Endothelial cell of umbilical vein (primary cell): ENCODE measurements around the gene EFHD2. TPM values are rescaled to one million over a fixed set of nuclear protein-coding genes. Genes with fewer than 3 reads are reported as not detected.

ENCODE experiments used
- BruUV-seq: library from RNA; stranded (reverse); fragments of 400-500 nt; replicated peaks from 2 replicates; lab custom pipeline; 2021; lab: Mats Ljungman, UMichigan
- CTCF ChIA-PET: fragments of 300-600, 350-600 bp; sonication (Branson Sonifier 250); formaldehyde crosslinking; loops from one replicate; lab custom pipeline; 2021; ENCODE audit warnings: antibody characterized with exemption, inconsistent platforms; lab: Charles Lee
- POLR2A ChIA-PET: fragments of 300-600, 350-600 bp; sonication (Branson Sonifier 250); formaldehyde crosslinking; loops from one replicate; lab custom pipeline; 2021; ENCODE audit warnings: antibody characterized with exemption, inconsistent platforms; lab: Charles Lee
- DNase-seq: peaks from one replicate; pipeline ENCODE4 v3.0.0-alpha.2; 2011; ENCODE audit warnings: low read depth, low spot score
- FAIRE-seq: peaks from 2 replicates; lab custom pipeline; 2011; peaks lifted over from hg19 to GRCh38; lab: Jason Lieb, UNC
- H2AFZ ChIP-seq: 2 replicates; pipeline ENCODE4 v1.6.0; 2012; ENCODE audit warnings: low read depth, low read length, control low read depth, inconsistent platforms
- H3K27ac ChIP-seq: 2 replicates; pipeline ENCODE4 v1.5.1; 2011; ENCODE audit warnings: low read depth, mild to moderate bottlenecking, control low read depth, low read length, moderate library complexity; ENCODE audit not compliant: insufficient read depth
- H3K27me3 ChIP-seq, 2 experiments: 2 replicates each; pipeline versions ENCODE4 v1.6.0 to v1.6.1; 2011; ENCODE audit warnings: low read length in 2 of 2, mixed read lengths in 1 of 2; ENCODE audit not compliant: control insufficient read depth in 2 of 2, insufficient read depth in 2 of 2
- H3K36me3 ChIP-seq, 2 experiments: 2 replicates in 1 of 2; 3 replicates in 1 of 2; pipeline ENCODE4 v1.5.1; 2011; ENCODE audit warnings: low read length in 2 of 2, mild to moderate bottlenecking in 1 of 2, moderate library complexity in 1 of 2; ENCODE audit not compliant: control insufficient read depth in 2 of 2, insufficient read depth in 2 of 2; ENCODE audit errors: extremely low read depth in 1 of 2
- H3K4me1 ChIP-seq: 3 replicates; pipeline ENCODE4 v1.5.1; 2011; ENCODE audit warnings: mild to moderate bottlenecking, low read length; ENCODE audit not compliant: control insufficient read depth, insufficient read depth; ENCODE audit errors: extremely low read depth
- H3K4me2 ChIP-seq: 2 replicates; pipeline ENCODE4 v1.6.1; 2011; ENCODE audit warnings: low read length, control low read depth, mixed read lengths; ENCODE audit not compliant: insufficient read depth
- H3K4me3 ChIP-seq, 3 experiments: fragments of 200-600 bp in 1 of 3; sonication (generic), shearing (Covaris generic) in 1 of 3; replicated peaks in 1 of 3; 2 replicates each; pipeline ENCODE4 v1.5.1; 2011 to 2016; ENCODE audit warnings: control low read depth in 3 of 3, low read length in 3 of 3, mild to moderate bottlenecking in 2 of 3, inconsistent platforms in 1 of 3, low read depth in 1 of 3, moderate library complexity in 1 of 3; ENCODE audit not compliant: insufficient read depth in 1 of 3
- H3K79me2 ChIP-seq: 2 replicates; pipeline ENCODE4 v1.6.0; 2012; ENCODE audit warnings: low read length, inconsistent platforms; ENCODE audit not compliant: control insufficient read depth, insufficient read depth
- H3K9ac ChIP-seq: replicated peaks from 2 replicates; pipeline ENCODE3; 2011; ENCODE audit warnings: low read length, control low read depth; ENCODE audit not compliant: insufficient read depth; ENCODE audit errors: extremely low read depth
- H3K9me1 ChIP-seq: replicated peaks from 3 replicates; pipeline ENCODE4 v1.6.0; 2011; ENCODE audit warnings: mild to moderate bottlenecking, low read length; ENCODE audit not compliant: control insufficient read depth, insufficient read depth; ENCODE audit errors: extremely low read depth
- H3K9me3 ChIP-seq: replicated peaks from 2 replicates; pipeline ENCODE4 v1.5.1; 2012; ENCODE audit warnings: low read length, inconsistent platforms; ENCODE audit not compliant: control insufficient read depth, insufficient read depth
- H4K20me1 ChIP-seq: replicated peaks from 2 replicates; pipeline ENCODE3; 2011; ENCODE audit warnings: mild to moderate bottlenecking, low read length; ENCODE audit not compliant: control insufficient read depth, insufficient read depth; ENCODE audit errors: extremely low read depth
- CTCF ChIP-seq, 2 donors: IDR thresholded peaks; 1 replicate in 1 of 2; 2 replicates in 1 of 2; pipeline ENCODE4 v1.5.1; 2011; ENCODE audit warnings: low read length in 2 of 2, mild to moderate bottlenecking in 2 of 2, moderate library complexity in 2 of 2, control low read depth in 1 of 2, inconsistent platforms in 1 of 2, low read depth in 1 of 2; ENCODE audit not compliant: insufficient read depth in 1 of 2; ENCODE audit errors: extremely low read depth in 1 of 2
- EZH2 ChIP-seq: IDR thresholded peaks from 2 replicates; pipeline ENCODE4 v1.6.1; 2012; ENCODE audit warnings: borderline replicate concordance, low read depth, mild to moderate bottlenecking, moderate library complexity, low read length, inconsistent platforms; ENCODE audit not compliant: severe bottlenecking
- FOS ChIP-seq: IDR thresholded peaks from 2 replicates; pipeline ENCODE4 v1.6.1; 2011; ENCODE audit warnings: mild to moderate bottlenecking, low read length, moderate library complexity, borderline replicate concordance; ENCODE audit not compliant: insufficient read depth
- GATA2 ChIP-seq: IDR thresholded peaks from 2 replicates; pipeline ENCODE4 v1.7.0; 2011; ENCODE audit warnings: low read depth, mild to moderate bottlenecking, moderate library complexity, mixed read lengths, low read length; ENCODE audit not compliant: insufficient read length, insufficient read depth
- JUN ChIP-seq: IDR thresholded peaks from 2 replicates; pipeline ENCODE4 v1.6.1; 2011; ENCODE audit warnings: borderline replicate concordance, low read depth; ENCODE audit not compliant: insufficient read length, insufficient read depth
- MAX ChIP-seq: IDR thresholded peaks from 2 replicates; pipeline ENCODE4 v1.6.1; 2011; ENCODE audit not compliant: insufficient read depth, insufficient read length
- MYC ChIP-seq: IDR thresholded peaks from one replicate; pipeline ENCODE4 v1.6.1; 2011; ENCODE audit warnings: mild to moderate bottlenecking, low read depth, low read length
- POLR2A ChIP-seq: IDR thresholded peaks from 2 replicates; pipeline ENCODE4 v1.6.1; 2012; ENCODE audit warnings: low read depth, mild to moderate bottlenecking, control low read depth, low read length
- POLR2AphosphoS5 ChIP-seq: IDR thresholded peaks from 2 replicates; pipeline ENCODE4 v1.6.1; 2012; ENCODE audit warnings: low read depth, mild to moderate bottlenecking, control low read depth, low read length, moderate library complexity; ENCODE audit not compliant: insufficient read depth
- dilution Hi-C: fragments of 300-500 bp; cut with MboI; formaldehyde crosslinking; loops from one replicate; pipeline ENCODE4 v1.15.0; 2019; ENCODE audit warnings: low sequenced_read_pairs; ENCODE audit not compliant: extremely low pct_ligation_motif_present
- intact Hi-C: fragments of 100-400 bp; cut with micrococcal nuclease; formaldehyde crosslinking; loops from one replicate; pipeline ENCODE4 v1.10.0; 2022
- polyA plus RNA-seq, 4 experiments: library from polyadenylated mRNA; depleted of rRNA in 3 of 4; stranded (reverse) in 3 of 4; unstranded in 1 of 4; fragments of >200 nt; gene quantifications; 2 replicates each; pipeline versions ENCODE4 v1.2.1 to v1.2.3, GENCODE V29; 2011 to 2012; ENCODE audit warnings: missing spikeins in 1 of 4
- total RNA-seq: library from RNA; stranded (reverse); gene quantifications from 2 replicates; pipeline ENCODE4 v1.2.3, GENCODE V29; 2021

EFHD2 gene
- total and polyA plus RNA-seq, 2 donors (not counting 3 experiments of a cell fraction or from before 2014, with no cell fraction given): 50.2 to 73.5 TPM

GRCh38 chr1:15403962-15404580 lies 5.6 kb upstream of the EFHD2 start:
- Histone ChIP-seq H3K9me3 (peaks cover 2% of the 10 kb centered on the region), H3K9ac (no peak overlapping the region), H3K4me2 (no peak overlapping the region), H3K4me3 (no peak overlapping the region), H3K9me1 (no peaks in the 10 kb centered on the region), H3K79me2 (no peaks in the 10 kb centered on the region), H3K27ac (no peak overlapping the region), H4K20me1 (no peaks in the 10 kb centered on the region), H2AFZ (no peak overlapping the region), H3K36me3 (no peaks in the 10 kb centered on the region), H3K27me3 (no peaks in the 10 kb centered on the region), H3K4me1 (peaks cover 6% of the 10 kb centered on the region)
- intact Hi-C loops: no loop called here
- no peak for DNase-seq
- ChIA-PET CTCF (no interaction called here), POLR2A (no interaction called here)
- FAIRE-seq: no peak
- BruUV-seq: no TSS peak
- dilution Hi-C loops: no loop called here
- TF ChIP-seq JUN (no peak), POLR2A (no peak), MYC (no peak), EZH2 (no peak), POLR2AphosphoS5 (no peak), FOS (no peak), CTCF (IDR thresholded peaks at IDR 0.05; ENCODE audit: extremely low read depth in 1 of 2, insufficient read depth in 1 of 2, low read depth in 1 of 2, low read length in 2 of 2) (no peak), GATA2 (no peak), MAX (no peak)
